Measurements from ENCODE around the gene CELA1.

CELA1 gene
- 0.09 to 0.67 reads per million in 2 donors for total RNA-seq

DNA sequence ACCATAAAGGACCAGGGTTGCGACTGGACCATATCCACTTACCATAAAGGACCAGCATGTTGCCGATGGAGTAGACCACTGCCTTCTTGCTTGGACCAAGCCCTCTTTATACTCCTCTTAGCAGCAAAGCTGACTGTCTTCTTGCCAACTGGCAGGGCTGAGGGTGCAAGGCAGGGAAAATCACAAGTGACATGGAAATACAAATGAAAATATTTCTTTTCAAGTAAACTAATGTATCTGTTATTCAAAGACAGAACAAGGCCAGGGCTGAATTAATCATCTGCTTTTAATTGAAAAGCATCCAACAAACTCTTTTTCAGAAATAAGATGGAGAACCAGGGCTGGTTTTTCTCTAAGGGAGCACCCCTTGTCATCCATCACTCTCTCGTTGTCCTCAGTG lies at the start of gene CELA1:
TSS of gene CELA1 (minus strand) at position 99 of the 400 bp plus-strand sequence. CDS start at position 58, 41 bp downstream.
- no peak for DNase-seq

DNA sequence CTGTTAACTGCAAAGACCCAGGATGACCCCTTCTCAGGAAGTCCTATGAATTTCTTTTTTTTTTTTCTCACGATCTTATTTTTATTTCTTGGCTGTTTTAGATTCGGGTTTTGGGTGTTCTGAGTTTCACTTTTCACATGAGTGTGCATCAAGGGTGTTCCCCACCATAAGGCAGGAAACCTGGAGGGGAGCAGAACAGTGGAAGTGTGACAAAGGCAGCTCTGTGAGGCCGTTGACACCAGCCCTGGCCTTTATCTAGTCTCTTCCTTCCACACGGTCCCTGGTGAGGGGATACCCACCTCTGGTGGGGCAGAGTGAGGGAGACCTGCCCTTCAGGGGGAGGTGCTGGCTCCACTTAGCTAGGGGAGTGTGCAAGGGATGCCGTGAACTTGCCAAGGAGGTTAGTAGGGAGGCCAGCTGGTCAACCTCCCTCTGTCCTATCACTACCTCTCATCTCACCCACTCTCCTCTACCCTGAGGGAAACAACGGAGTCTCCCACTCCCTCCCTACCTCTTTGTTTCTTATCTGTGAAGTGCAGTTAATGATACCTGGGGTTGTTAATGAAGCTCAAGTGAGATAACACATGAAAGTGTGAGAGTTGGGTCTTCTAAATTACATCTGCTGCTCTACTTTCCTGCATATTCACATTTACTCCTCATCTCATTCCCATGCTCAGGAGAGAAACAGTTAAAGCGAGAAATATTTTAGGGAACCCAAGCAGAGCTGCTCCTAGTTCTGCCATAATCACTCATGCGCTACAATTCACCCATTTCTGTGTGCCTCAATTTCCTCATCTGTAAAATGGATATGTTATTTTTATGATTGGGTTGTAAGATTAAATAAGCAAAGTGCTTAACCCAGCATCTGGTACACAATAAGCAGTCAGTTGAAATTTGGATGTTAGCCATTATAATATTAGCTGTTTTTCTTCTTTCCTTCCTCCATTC lies 49.1 kb upstream of the CELA1 start:
- no peak for DNase-seq

DNA sequence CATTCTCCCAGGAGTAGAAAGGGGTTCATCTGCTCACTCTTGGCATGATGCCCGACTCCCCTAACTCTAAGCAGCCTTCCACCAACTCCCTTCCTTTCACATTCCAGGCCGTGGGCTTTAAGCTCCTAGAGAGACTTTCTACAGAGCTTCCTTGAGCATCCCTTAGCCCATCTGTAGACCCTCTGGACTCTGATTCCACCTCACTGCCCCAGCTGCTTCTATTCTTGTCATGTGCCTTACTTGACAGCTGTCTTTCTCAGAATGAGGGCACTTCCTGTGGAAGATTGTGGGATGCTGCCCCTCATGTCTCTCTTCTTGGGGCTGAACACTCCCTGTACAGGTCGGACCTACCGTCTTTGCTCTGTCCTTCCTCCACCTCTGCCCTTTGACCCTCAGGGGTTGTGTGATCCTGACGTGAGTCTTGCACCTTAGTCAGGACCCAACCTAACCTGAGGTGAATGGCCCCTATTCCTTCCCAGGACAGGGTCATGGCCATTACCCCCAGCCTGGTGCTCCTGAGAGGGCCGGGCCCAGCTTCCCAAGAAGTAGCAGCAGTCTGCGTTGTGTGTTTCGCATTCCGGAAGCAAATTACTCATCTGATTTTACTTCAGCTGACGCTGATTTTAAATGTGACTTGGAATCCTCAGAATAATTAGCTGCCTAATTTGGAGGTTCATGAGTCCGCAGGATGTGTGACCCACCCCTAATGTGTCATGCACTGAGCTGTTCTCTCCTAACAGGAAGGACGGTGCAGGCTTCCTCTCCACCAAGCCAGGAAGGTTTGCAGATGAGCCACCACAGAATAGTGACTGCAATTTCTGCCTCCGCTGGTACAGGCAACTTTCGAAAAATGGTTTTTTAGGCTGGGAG lies 47.4 kb upstream of the CELA1 start:
- DNase-seq: no peak

DNA sequence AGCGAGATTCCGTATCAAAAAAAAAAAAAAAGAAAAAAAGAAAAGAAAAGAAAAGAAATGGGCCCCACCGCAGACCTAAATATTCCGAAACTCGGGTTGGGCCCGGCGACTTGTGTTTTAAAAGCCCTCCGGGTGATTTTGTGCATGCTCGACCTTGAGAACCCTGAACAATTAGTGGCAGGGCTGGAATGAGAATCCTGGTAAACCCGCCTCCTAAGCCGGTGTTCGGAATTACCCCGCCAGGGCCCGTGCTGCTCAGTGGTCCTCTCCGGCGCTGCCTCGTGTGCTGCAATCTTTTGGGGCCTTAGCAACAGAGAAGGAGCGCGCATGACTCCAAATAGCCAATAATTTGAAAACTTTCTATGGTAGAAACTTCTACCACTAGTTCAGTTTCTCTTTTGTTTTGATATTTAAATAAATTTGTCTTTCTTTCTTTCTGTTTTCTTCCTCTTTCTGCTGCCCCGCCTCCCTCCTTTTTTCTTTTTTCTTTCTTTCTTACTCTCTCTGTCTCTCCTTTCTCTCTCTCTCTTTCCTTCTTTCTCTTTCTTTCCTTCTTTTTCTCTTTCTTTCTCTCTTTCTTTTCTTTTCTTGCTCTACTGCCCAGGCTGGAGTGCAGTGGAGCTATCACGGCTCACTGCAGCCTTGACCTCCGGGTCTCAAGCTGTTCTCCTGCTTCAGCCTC lies 46.2 kb upstream of the CELA1 start:
- no peak for DNase-seq

DNA sequence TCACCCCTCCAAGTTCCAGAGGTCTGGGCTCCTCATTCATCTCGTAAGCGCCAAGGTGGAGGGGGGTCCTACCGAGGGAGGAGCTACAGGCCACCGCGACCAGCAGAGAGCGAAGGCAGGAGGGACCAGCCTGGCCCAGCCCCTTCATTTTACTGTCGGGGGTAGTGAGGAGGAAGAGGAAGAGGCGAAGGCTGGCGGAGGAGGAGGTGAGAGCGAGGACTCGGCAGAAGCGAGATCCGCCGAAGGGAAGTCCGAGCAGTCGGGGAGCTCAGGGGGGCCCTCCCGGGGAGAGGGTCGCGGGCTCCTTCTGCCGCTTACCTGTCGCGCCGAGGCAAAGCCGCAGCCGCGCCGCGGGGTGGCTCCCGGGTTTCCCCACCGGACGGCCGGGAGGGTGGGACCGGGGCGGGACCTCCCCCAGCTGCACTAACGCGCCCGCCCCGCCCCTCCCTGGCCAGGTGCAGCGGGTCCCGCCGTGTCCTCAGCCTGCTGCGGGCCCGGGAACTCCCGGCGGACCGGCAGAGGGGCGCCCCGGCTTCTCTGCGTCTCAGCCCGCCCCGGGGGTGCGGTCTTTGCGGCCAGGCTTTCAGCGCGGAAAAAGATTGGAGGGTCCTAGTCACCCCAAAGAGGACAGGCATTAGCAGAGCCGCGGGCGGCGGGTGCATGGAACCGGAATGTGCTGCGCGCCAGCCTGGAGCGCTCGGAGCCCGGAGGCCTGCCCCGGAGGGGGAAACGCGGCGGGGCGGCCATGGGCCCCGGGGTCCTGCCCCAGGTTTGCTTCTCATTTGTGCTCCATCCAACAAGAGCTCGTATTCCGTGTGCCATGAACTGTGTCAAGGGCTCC lies 45.0 kb upstream of the CELA1 start, which contains the start of gene GALNT6:
TSS of gene GALNT6 (minus strand) at position 124 of the 841 bp plus-strand sequence. CDS start 11,625 bp downstream, outside the sequence.
- DNase-seq: peak; percentile 68

- DNase-seq: no peak
Measured at GRCh38 chr12:51390891-51391282, 44.4 kb upstream of the CELA1 start.

DNA sequence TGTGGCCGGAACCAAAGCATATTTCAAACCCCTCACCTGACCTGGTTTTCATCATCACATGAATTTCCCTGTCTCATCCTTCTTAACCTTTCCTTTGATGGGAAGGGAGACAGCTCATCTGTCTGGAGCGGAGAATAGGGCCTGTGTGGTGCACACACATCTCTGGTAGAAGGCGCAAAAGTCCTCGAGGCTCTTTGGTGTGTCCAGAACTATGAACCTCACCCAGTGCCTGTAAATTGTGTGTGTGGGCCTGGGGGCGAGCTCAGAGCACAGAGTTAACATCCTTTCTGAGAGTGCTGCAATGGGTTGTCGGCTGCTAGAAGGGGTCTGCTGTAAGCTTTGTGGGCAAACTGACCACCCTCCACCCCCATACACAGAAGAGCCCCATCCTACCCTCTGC lies 44.0 kb upstream of the CELA1 start:
- no peak for DNase-seq

DNA sequence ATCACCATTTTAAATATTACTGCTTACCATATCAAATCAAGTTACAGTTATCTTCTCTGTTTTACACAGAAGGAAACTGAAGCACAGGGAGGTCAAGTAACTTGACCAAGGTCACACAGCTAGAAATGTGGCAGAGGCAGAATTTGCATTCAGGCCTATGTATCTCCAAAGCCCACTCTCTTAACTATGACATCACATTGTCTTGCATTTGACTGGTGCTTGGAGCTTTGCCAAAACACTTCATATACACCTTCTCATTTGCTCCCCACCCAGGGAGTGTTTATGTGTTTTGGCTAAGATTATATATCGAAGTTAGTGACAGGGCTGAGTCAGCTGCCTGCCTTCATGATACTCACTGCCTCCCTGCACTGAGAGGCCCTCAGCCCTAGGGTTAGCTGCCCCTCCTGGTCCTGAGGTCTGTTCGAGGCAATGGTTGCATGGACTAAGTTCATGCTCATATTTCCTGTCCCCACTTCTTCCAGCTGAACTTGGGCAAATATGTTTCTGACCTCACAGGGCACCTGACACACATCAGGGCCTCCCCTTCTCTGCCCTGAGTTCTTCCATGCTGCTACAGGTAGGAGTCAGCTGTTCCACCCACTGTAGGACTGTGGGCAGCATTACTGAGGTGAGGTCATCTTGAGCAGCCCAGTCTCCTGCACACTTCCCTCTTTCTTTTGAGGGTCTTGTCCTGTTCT lies 43.0 kb upstream of the CELA1 start:
- DNase-seq: no peak

DNA sequence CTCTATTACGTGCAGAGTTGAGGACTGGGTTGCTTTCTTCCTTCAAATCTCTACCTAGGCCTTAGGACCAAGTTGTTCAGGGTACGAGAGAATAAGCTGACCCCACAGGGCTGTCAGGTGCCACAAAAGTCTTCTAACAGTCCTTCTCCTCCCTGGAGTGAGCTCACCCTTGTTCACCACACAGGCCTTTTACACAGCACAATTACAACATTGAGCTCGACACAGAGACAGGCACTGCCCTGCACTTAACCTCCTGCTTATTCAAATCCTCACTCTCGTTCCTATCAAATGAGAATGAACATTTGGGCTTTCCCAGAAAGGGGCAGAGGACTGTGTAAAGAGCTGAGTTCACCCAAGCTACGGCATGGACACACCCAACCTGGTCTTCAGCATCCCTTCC lies 42.4 kb upstream of the CELA1 start:
- DNase-seq: no peak

DNA sequence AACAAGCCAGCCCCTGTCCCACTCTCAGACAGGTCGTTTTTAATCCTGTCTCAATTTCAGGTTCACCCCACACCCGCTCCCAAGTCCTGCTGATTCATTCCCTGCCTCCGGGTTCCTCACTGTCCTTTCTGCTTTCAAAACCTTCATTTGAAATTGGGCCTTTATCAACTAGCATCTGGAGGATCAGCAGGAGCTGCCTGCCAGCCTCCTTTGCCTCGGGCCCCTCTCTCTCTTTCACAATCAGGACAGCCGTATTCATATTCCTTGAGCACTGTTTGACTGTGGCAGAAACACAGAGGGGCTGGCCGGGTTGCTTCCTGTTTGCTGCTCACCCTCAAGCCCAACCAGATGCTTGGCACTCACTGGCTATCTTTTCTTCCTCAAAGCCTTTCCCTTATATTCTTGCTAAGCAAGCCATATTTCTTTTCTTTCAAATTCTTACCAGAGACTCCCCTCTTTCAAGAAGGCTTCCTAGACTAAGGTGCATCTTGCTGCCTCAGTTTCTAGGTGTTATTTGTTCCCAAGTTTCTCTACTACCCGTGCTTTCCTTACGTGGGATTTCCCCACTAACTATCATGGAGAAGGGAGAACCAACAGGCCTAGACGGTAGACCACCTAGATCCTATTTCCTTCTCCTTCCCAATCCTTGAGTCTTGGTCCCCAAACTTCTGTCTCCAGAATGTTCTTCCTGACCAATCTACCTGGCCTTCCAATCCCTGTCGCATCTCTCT lies 41.8 kb upstream of the CELA1 start:
- no peak for DNase-seq

DNA sequence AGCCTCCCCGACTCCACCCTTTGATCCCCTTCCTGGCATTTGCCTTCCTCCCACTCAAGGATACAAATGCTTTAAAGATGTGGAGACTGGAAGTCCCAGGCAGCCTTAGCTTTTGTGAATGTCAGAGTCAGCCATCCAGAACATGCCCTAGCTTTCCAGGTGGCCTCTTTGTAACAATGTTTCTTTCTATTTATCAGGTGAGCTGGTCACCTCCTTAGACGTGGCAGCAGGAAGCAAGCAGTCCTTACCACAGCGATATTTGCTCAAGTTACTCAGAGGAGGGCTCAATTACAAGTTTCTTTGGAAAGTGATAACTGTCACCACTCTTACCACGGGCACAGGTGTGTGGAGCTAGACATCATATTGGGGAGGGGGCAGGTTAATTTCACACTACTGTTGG lies 39.9 kb upstream of the CELA1 start:
- DNase-seq: no peak

DNA sequence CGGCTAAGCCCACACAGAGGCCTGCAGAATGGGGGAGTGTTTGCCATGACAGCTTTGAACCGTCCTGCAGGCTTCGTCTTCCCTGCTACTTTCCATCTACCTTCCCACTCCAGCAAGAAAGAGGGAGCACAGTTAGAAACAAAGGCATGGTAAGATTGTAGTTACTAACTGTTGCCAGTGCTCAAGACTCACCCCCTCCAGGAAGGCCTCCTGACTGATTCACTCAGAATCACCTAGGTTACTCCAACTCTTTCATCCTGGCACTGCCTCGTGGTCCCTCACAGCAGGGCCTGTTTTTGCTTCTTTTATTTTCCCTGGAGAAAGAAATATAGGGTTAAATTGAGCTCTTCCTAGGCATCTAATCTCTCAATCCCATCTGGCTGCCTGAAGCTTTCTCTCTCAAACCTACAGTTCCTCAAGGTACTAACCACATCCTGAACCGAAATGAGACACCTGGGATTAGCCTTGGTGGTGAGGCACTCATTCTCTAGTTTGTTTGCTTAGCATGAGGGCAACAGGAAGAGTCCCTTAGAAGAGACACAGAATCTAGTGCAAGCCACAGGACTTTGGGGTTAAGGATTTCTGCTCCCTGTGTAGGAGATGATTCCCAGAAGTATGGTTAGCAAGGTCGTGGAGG lies 36.9 kb upstream of the CELA1 start:
- DNase-seq: no peak

DNA sequence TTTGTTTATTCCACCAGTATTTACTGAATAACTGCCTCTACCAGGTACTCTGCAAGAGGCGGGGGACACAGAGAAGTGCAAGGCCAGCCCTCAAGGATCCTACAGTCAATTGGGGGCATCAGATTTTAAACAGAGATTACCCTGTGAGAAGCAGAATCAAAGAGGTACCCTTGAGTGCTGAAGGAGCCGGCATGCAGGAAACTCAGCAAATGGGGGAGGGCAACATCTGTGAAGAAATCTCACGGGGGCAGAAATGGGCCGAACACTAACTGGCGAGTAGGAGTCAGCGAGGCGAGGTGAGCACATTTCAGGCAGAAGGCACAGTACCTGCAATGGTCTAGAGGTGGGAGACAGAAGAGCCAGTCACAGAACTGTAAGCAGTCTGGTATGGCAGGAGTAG lies 35.7 kb upstream of the CELA1 start:
- no peak for DNase-seq

GRCh38 chr12:51381226-51382079 lies 35.0 kb upstream of the CELA1 start:
- no peak for DNase-seq

- no peak for DNase-seq
Measured at GRCh38 chr12:51379571-51379970, 33.1 kb upstream of the CELA1 start.

DNA sequence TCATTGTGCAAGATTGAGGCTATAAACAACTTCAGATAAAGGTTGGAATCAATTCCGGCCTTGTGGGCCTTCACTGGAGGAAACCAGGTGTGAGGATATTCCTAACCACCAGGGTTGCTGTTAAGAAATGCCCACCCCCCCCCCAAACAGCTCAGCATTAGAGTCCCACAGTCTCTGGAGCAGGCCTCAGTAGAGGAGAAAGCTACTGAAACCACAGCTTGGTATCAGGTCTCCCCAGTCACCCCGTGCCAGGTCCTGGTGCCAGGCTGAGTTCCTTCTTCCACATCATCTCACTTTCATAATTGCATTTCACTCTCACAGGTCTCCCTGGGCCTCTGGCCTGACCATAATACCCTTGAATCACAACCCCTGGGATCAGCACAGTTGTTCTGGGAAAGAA lies 32.3 kb upstream of the CELA1 start:
- no peak for DNase-seq

DNA sequence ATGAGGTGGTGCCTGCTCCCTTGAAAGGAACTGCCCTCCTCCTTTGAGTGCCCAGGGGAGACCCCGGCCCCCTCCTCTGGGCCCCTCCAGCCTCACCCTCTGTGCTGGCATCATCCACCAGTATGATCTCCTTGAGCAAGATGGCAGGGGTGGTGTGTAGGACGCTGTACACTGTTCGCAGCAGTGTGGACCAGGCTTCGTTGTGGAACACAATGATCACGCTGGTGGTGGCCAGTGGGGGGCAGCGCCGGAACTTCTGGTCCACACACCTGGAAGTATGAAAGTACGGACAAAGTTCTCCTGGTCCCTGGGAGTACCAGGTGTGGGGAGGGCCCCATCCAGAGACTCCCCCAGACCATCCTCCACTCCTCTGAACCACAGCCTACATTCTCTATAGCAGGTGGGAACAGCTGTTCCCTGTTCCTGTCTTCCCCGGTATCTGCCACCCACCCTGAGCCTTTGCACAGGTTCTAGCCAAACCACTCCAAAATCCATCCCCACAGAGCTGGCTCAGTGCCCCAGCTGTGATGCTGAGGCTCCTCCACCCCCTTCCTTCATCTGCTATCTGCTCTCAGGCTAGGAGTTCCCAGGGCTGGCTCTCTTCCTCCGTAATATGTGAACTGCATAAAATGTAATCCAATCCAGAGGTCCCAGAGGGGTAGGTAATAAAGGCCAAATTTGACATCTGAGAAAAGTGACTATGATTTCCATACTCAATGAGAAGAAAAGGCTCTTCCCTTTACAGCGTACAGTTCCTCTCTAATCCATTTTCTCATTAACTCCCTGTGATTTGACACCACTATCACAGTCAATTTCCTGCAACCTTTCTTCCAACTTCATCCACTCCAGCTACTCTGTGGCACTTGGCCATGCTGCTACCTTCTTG lies 30.9 kb upstream of the CELA1 start:
- no peak for DNase-seq

DNA sequence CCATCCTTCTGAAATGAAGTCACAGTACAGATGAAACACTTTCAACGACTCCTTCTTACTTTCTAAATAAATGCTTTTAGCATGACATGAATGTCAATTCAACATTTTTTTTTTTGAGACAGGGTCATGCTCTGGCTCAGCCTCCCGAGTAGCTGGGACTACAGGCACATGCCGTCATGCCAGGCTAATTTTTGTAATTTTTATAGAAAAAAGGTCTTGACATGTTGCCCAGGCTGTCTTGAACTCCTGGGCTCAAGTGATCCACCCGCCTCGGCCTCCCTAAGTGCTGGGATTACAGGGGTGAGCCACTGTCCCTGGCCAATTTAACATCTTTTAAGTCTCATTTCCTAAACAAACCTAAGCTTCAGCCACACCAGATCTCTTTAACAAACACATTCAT lies 28.4 kb upstream of the CELA1 start:
- no peak for DNase-seq
